ENCODE data around the gene POLR3E. TPM values are rescaled to one million over a fixed set of nuclear protein-coding genes. Genes with fewer than 3 reads are reported as not detected.

The POLR3E gene
- total RNA-seq, 1 experiment from 2014 or later, result 70.8 TPM

- intact Hi-C loops (cut with micrococcal nuclease; ENCODE audit: unreplicated experiment), result no loop called here
- Histone ChIP-seq H3K36me3 (ENCODE audit: control insufficient read depth, insufficient read depth, low read length) (peaks cover 3% of the 10 kb centered on the region), H3K27me3 (replicated peaks; ENCODE audit: control insufficient read depth, insufficient read depth, low read length) (no peaks in the 10 kb centered on the region), H3K4me1 (no peaks in the 10 kb centered on the region), H3K9me3 (no peaks in the 10 kb centered on the region), H3K4me3 (ENCODE audit: low read depth, low read length) (no peak overlapping the region)
- no peak overlapping the region for H3K4me3 Mint-ChIP-seq (ENCODE audit: unreplicated experiment)
- peaks cover 67% of the 10 kb centered on the region for H3K36me3 Mint-ChIP-seq (ENCODE audit: insufficient read depth, unreplicated experiment)
- no peak for DNase-seq
- no peaks in the 10 kb centered on the region for H3K9me3 Mint-ChIP-seq (ENCODE audit: unreplicated experiment)
- POLR2A ChIA-PET, result no interaction called here
- no peak for TF ChIP-seq CTCF (IDR thresholded peaks at IDR 0.05; ENCODE audit: insufficient read depth in 1 of 2, low read depth in 1 of 2, low read length in 1 of 2, severe bottlenecking in 1 of 2, unreplicated experiment in 1 of 2)
- no peaks in the 10 kb centered on the region for H3K4me1 Mint-ChIP-seq (ENCODE audit: low read depth, unreplicated experiment)
- H3K27ac Mint-ChIP-seq (ENCODE audit: unreplicated experiment), result peak overlapping the region; percentile 42
- BruUV-seq (replicated peaks), result no TSS peak
- no peaks in the 10 kb centered on the region for H3K27me3 Mint-ChIP-seq (ENCODE audit: insufficient read depth, unreplicated experiment)
- CTCF ChIA-PET, result interaction anchor here (0.6 to 0.7 kb wide), 2 partner anchors 40 to 1080 kb away, joined by 3 to 4 read pairs; partner anchors contain the start of gene ANKS4B
These were observed 15.9 kb downstream of the POLR3E start for GRCh38 chr16:22312897-22313781.

- H3K27ac Mint-ChIP-seq (ENCODE audit: unreplicated experiment), result no peak overlapping the region
- Histone ChIP-seq H3K36me3 (ENCODE audit: control insufficient read depth, insufficient read depth, low read length) (peaks cover 3% of the 10 kb centered on the region), H3K9me3 (no peaks in the 10 kb centered on the region), H3K4me1 (no peaks in the 10 kb centered on the region), H3K4me3 (ENCODE audit: low read depth, low read length) (no peak overlapping the region), H3K27me3 (replicated peaks; ENCODE audit: control insufficient read depth, insufficient read depth, low read length) (no peaks in the 10 kb centered on the region)
- H3K4me1 Mint-ChIP-seq (ENCODE audit: low read depth, unreplicated experiment), result no peaks in the 10 kb centered on the region
- H3K4me3 Mint-ChIP-seq (ENCODE audit: unreplicated experiment), result no peak overlapping the region
- ChIA-PET CTCF (no interaction called here), POLR2A (no interaction called here)
- H3K9me3 Mint-ChIP-seq (ENCODE audit: unreplicated experiment), result no peaks in the 10 kb centered on the region
- H3K36me3 Mint-ChIP-seq (ENCODE audit: insufficient read depth, unreplicated experiment), result peaks cover 69% of the 10 kb centered on the region
- TF ChIP-seq CTCF (IDR thresholded peaks at IDR 0.05; ENCODE audit: insufficient read depth in 1 of 2, low read depth in 1 of 2, low read length in 1 of 2, severe bottlenecking in 1 of 2, unreplicated experiment in 1 of 2), result no peak
- no peak for DNase-seq
- BruUV-seq (replicated peaks), result no TSS peak
- no peaks in the 10 kb centered on the region for H3K27me3 Mint-ChIP-seq (ENCODE audit: insufficient read depth, unreplicated experiment)
- intact Hi-C loops (cut with micrococcal nuclease; ENCODE audit: unreplicated experiment), result no loop called here
These were observed 16.8 kb downstream of the POLR3E start for GRCh38 chr16:22313876-22314470.

- no peaks in the 10 kb centered on the region for H3K9me3 Mint-ChIP-seq (ENCODE audit: unreplicated experiment)
- Histone ChIP-seq H3K27me3 (replicated peaks; ENCODE audit: control insufficient read depth, insufficient read depth, low read length) (no peaks in the 10 kb centered on the region), H3K9me3 (no peaks in the 10 kb centered on the region), H3K36me3 (ENCODE audit: control insufficient read depth, insufficient read depth, low read length) (peaks cover 3% of the 10 kb centered on the region), H3K4me1 (no peaks in the 10 kb centered on the region), H3K4me3 (ENCODE audit: low read depth, low read length) (no peak overlapping the region)
- H3K27me3 Mint-ChIP-seq (ENCODE audit: insufficient read depth, unreplicated experiment), result no peaks in the 10 kb centered on the region
- peaks cover 72% of the 10 kb centered on the region for H3K36me3 Mint-ChIP-seq (ENCODE audit: insufficient read depth, unreplicated experiment)
- BruUV-seq (replicated peaks), result no TSS peak
- CTCF ChIA-PET, result no interaction called here
- H3K4me3 Mint-ChIP-seq (ENCODE audit: unreplicated experiment), result no peak overlapping the region
- no peak for TF ChIP-seq CTCF (IDR thresholded peaks at IDR 0.05; ENCODE audit: insufficient read depth in 1 of 2, low read depth in 1 of 2, low read length in 1 of 2, severe bottlenecking in 1 of 2, unreplicated experiment in 1 of 2)
- intact Hi-C loops (cut with micrococcal nuclease; ENCODE audit: unreplicated experiment), result no loop called here
- H3K4me1 Mint-ChIP-seq (ENCODE audit: low read depth, unreplicated experiment), result no peaks in the 10 kb centered on the region
- POLR2A ChIA-PET, result no interaction called here
- no peak for DNase-seq
- no peak overlapping the region for H3K27ac Mint-ChIP-seq (ENCODE audit: unreplicated experiment)
These were observed 17.7 kb downstream of the POLR3E start for GRCh38 chr16:22314661-22315626.
